Umbilical cord (tissue), 2 donors: ENCODE data around the gene CFAP97. TPM values are rescaled to one million over a fixed set of nuclear protein-coding genes. Genes with fewer than 3 reads are reported as not detected.
A peak's percentile ranks its signal among the peaks of the same experiment; 100 is the strongest.
"Not testable (repeated sequence)": the region's sequence is repeated elsewhere in the genome, so short reads cannot be mapped to it uniquely, and the experiment has no call there.

Source experiments
- DNase-seq: peaks from one replicate; pipeline ENCODE4 v3.0.0-alpha.2; 2015; ENCODE audit warnings: low spot score
- total RNA-seq: library from RNA; depleted of rRNA; stranded (reverse); fragments of >200 nt; gene quantifications from one replicate; pipeline ENCODE4 v1.2.3, GENCODE V29; 2014; ENCODE audit warnings: low replicate concordance; ENCODE audit not compliant: insufficient read depth

CFAP97 gene
- total RNA-seq, 1 donor from 2014 or later, result 37.8 TPM

GRCh38 chr4:185201977-185202962 is 1.5 kb downstream of the CFAP97 start:
- no peak for DNase-seq

- DNase-seq, result not testable (repeated sequence)
Measured at GRCh38 chr4:185198189-185198588, 5.6 kb downstream of the CFAP97 start.

- peak; percentile 22 for DNase-seq
Measured at GRCh38 chr4:185196437-185196836, 7.4 kb downstream of the CFAP97 start.

DNA sequence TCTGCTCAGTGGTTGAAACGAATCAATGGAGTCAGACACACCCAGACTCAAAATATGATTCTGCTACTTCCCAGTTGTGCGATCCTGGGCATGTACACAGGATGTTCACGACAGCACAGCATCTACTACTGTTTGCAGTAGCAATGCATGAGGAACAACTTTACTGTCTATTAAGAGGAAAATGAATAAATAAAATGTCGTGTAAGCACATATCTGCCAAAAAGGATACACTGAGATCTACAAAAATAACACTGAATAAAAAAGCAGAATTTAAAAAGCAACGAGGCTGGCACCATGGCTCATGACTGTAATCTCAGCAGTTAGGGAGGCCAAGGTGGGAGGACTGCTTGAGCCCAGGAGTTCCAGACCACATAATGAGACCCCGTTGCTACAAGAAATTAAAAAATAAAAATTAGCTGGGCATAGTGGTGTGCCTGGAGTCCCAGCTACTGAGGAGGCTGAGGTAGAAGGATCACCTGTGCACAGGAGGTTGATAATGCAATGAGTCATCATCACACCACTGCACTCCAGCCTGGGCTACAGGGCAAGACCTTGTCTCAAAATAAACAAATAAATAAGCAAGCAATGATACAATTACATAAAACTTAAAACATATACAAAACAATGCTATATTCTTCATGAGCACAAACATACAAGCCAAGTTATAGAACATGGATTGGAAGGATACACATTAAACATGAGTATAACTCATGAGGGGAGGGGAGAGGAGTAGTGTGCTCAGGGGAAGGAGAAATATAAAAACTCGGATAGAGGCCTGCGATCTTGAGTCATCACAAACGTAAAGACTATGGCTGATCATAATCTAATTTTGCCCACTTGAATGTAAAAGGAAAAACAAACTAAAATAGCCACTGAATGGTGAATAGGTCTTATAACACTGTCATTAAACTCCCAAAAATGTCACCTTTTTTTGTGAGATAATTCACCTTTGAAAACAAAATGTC is 8.6 kb downstream of the CFAP97 start:
- DNase-seq, result no peak

DNA sequence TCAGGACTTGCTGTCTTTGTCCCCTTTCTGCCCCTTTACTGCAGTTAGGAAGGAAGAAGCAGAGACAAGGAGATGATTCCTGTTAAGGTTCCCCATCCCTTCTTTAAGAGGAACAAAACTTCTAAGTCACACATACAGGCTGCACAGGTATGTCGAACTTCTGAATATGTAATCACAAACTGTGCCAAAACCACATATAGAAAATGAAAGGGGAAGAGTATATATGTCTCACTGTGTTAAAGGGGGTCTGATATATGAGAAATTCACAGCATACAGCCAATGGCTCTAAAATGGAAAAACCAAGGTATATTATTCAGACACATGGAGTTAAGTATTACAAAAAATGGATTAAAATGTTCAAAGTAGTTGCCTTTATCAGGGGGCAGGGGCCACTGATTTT is 11.7 kb downstream of the CFAP97 start:
- DNase-seq, result no peak

DNA sequence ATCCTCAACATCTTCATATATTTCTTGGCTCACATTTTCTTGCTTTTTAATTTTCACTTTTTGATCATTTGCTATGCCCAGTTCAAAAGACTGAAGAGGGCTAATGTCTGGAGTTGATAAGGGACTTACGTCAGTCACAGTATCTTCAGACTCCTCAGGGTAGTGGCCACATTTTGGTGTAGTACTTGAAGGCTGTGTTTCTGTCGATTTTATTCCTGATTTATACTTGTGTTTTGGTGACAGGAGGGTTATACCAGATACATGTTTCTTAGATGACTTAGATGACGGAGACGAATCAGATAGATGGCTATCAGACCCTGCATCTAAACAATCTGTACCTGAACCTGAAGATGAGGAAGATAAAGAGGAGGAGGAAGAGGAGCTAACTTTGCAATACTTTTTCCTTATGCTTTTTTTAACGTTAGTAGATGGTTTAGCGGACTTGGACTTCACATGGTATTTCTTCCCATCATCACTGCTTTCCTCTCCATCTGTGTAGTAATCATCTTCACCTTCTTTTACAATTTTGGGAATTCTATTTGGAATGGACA is 13.4 kb downstream of the CFAP97 start:
- no peak for DNase-seq

- DNase-seq, result no peak
Measured at GRCh38 chr4:185189606-185190305, 14.0 kb downstream of the CFAP97 start.

- no peak for DNase-seq
Measured at GRCh38 chr4:185186769-185187168, 17.0 kb downstream of the CFAP97 start.

GRCh38 chr4:185183622-185184281 is 20.0 kb downstream of the CFAP97 start:
- DNase-seq, result peak; percentile 87

DNA sequence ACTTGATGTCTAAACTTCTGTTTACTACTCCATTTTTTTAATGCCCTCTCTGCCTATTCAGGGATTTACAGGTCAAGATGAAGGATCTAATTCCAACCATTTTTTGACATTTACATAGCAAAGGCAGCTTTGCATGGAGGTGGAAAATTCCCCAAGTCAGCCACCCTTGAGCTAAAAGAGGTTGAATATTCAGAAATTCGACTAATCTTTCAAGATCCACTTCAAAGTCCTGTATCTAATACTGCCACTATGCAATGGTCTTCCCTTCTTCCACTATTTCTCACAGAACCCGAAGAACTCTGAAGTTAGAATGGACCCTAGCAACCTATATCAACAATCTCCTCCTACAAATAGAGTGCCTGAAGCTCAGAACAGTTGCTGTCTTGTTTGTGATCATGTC is 21.6 kb downstream of the CFAP97 start:
- DNase-seq, result no peak

DNA sequence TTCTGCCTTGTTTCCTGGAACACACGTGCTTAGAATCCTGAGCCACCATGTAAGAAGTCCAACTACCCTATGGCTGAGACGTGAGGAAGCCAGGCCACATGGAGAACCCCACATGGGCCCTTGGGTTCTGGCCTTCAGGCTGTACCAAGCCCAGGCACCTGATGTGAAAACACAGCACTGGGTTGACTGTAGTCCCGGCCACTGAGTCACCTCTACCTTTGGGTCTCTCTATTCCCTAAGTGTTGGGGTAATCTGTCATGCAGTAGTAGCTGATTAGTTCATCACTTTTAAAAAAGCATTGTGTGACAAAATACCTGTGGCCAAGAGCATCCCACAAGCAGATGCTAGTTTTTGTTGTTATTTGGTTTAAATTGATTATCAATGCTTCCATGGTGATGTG is 24.3 kb downstream of the CFAP97 start:
- no peak for DNase-seq

GRCh38 chr4:185171373-185172071 is 32.3 kb downstream of the CFAP97 start:
- DNase-seq, result no peak

GRCh38 chr4:185167234-185167633 is 36.6 kb downstream of the CFAP97 start:
- no peak for DNase-seq

DNA sequence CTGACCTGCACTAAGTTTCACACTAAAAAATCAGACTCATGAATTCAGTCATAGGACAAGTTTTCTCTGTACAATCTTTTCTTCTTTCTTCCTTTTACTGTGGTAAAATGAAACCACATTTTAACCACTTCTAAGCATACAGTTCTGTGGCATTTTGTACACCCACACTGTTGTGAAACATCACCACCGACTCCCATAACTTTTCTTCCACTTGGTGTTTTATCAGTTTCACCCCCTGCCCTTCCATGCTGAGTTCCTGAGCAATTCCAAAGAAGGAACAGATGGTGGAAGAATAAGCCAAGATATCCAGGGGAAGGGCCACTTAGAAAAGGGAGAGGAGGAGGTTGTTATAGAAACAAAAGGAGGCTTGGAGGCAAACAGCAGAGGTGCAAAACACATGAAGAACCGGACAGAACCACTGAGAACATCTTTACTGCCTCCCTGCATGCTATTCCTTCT is 38.2 kb downstream of the CFAP97 start:
- DNase-seq, result no peak

- DNase-seq, result no peak
Measured at GRCh38 chr4:185151296-185151695, 52.5 kb downstream of the CFAP97 start.

DNA sequence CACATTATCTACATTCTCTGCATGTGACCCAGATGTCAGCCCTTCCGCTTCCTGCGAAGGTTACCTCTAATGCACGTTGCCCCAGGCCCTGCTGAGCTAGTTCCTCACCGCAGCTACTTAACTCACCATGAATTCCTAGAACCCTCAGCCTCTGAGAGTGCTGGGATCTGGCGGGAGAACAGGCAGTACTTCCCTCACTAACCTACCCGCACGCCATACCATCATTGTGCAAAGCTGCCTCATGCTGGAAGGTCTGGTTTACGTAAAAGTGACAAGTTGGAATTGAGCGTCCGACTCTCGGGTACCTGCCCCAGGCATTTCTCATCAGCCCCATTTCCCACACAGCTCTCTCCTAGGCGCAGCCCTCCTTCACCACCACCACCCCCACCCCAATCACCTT is 54.4 kb downstream of the CFAP97 start:
- DNase-seq, result peak; percentile 31

- no peak for DNase-seq
Measured at GRCh38 chr4:185145572-185145971, 58.2 kb downstream of the CFAP97 start.

GRCh38 chr4:185144601-185145240 is 59.1 kb downstream of the CFAP97 start:
- DNase-seq, result no peak

GRCh38 chr4:185143601-185143969 is 60.2 kb downstream of the CFAP97 start:
- DNase-seq, result peak; percentile 32
